Right lobe of liver (tissue), 6 donors: ENCODE data around the gene BRIP1. TPM values are rescaled to one million over a fixed set of nuclear protein-coding genes. Genes with fewer than 3 reads are reported as not detected.

Experiments
- ATAC-seq, 4 donors: fragments of 200-7000 bp; cut with Tn5 transposase; one replicate each; pipeline ENCODE4 v1.9.1; 2020; ENCODE audit warnings: mild to moderate bottlenecking in 4 of 4, moderate library complexity in 4 of 4
- DNase-seq, 3 donors: peaks; one replicate each; pipeline ENCODE4 v3.0.0-alpha.2; 2020
- H3K27ac ChIP-seq, 3 donors: fragments of 200-600 bp; one replicate each; pipeline ENCODE4 v1.8.0; 2022
- H3K27me3 ChIP-seq, 2 donors: fragments of 200-600 bp; one replicate each; pipeline ENCODE4 v1.8.0; 2022
- H3K36me3 ChIP-seq, 4 donors: fragments of 200-600 bp; sonication (generic) in 1 of 4; one replicate each; pipeline versions ENCODE4 v1.5.1 to v1.8.0; 2017 to 2022; ENCODE audit warnings: control low read depth in 1 of 4
- H3K4me1 ChIP-seq, 4 donors: fragments of 200-600 bp; sonication (generic) in 1 of 4; one replicate each; pipeline versions ENCODE4 v1.5.1 to v1.8.0; 2017 to 2022; ENCODE audit warnings: control low read depth in 1 of 4
- H3K4me3 ChIP-seq, 3 donors: fragments of 200-600 bp; one replicate each; pipeline ENCODE4 v1.8.0; 2022
- H3K9me3 ChIP-seq, 4 donors: fragments of 200-600 bp; sonication (generic) in 1 of 4; one replicate each; pipeline versions ENCODE4 v1.5.1 to v1.8.0; 2017 to 2022; ENCODE audit warnings: control low read depth in 1 of 4
- CTCF ChIP-seq, 4 donors: fragments of 200-600 bp in 3 of 4; fragments of 450-650 bp in 1 of 4; IDR thresholded peaks; one replicate each; pipeline versions ENCODE4 v1.5.1 to v1.8.0; 2016 to 2022; ENCODE audit warnings: antibody characterized with exemption in 4 of 4, mild to moderate bottlenecking in 2 of 4
- POLR2A ChIP-seq: fragments of 450-650 bp; IDR thresholded peaks from one replicate; pipeline ENCODE4 v1.6.1; 2017; ENCODE audit warnings: antibody characterized with exemption, mild to moderate bottlenecking
- WGBS: methylation state at CpG from one replicate; pipeline ENCODE4 v1.1.6; 2018; ENCODE audit warnings: low coverage, low lambda C conversion rate; ENCODE audit not compliant: insufficient coverage; ENCODE audit errors: missing lambda C conversion rate; 5-methylcytosine and 5-hydroxymethylcytosine counted together
- intact Hi-C, 2 donors: fragments of 100-400 bp; cut with DNase I; formaldehyde crosslinking; loops; one replicate each; pipeline versions ENCODE4 v1.11.2 to v1.14.1; 2022
- total RNA-seq, 6 experiments: library from RNA; depleted of rRNA in 2 of 6; stranded (reverse); fragments of >200 nt in 2 of 6; fragmentation: NEBNext Ultra II Directional in 3 of 6; extraction: Animal tissue kit (Norgen Biotek cat#: 25700) in 3 of 6; gene quantifications; one replicate each; pipeline versions ENCODE4 v1.1.0 to v1.2.4, GENCODE V29; 2016 to 2023
- donor health status: DM: no; HTN: yes; CAD: no.
- donor health status: DM: no; HTN: no; CAD: no.
- donor health status: DM: no; HTN: no; CAD: no.
- donor health status: DM: no; HTN: yes; CAD: no.
- donor health status: DM: no; HTN: yes; CAD: no.

BRIP1 gene
- total RNA-seq, 6 experiments from 2014 or later: 1.0 to 1.6 (median 1.1) TPM

DNA sequence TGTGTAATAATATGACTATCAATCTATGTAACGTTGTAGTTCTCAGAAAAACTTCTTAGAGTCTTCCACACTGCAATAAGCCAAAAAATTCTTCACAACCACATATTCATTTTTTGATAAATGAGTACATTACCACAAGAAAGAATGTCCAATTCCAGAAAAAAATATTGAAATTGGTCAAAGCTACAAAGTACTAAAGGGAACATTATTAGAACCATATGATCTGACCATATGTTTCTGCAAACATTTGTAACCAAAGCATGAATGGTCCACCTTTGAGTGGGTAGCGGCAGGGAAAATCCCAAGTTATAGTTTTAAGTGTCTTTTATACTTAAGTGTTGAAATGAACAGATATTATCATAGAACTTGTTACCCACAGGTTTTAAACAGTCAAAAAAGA, 200.6 kb downstream of the BRIP1 start:
- intact Hi-C loops: no loop called here
- no peak for TF ChIP-seq CTCF (IDR thresholded peaks at IDR 0.05)
- TF ChIP-seq POLR2A: no peak
- Histone ChIP-seq H3K9me3 (no peaks in the 10 kb centered on the region), H3K4me1 (no peaks in the 10 kb centered on the region), H3K36me3 (no peaks in the 10 kb centered on the region), H3K27me3 (no peaks in the 10 kb centered on the region), H3K27ac (no peak overlapping the region), H3K4me3 (no peak overlapping the region)
- 69% methylated on average over 2 of the region's 2 CpGs for WGBS
- ATAC-seq (no peak), DNase-seq (no peak)

DNA sequence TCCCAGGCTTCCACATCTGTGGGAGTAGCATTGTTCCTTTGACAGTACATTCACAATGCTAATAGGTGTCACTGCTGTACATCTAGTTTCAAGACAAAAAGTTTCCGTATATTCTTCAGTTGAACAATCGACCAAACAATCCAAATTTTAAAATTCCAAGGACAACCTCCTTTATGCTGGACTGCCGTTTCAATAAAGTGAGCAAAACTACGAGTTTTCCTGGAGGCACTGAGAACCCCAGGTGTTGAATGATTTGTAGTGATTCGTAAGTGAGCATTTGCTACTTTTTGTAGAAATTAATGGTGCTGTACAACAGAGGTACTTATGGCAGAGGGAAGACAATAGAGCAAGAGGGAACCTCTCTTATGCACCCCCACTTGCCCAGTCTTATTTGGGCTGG, 201.1 kb downstream of the BRIP1 start:
- Histone ChIP-seq H3K4me1 (no peaks in the 10 kb centered on the region), H3K27ac (no peak overlapping the region), H3K4me3 (no peak overlapping the region), H3K36me3 (no peaks in the 10 kb centered on the region), H3K9me3 (no peaks in the 10 kb centered on the region), H3K27me3 (no peaks in the 10 kb centered on the region)
- intact Hi-C loops: no loop called here
- no peak for TF ChIP-seq POLR2A
- no peak for TF ChIP-seq CTCF (IDR thresholded peaks at IDR 0.05)
- DNase-seq (no peak), ATAC-seq (no peak)
- 78% methylated on average over 5 of the region's 5 CpGs for WGBS

GRCh38 chr17:61660746-61661485, 202.4 kb downstream of the BRIP1 start:
- no peaks in the 10 kb centered on the region for H3K9me3 ChIP-seq
- 47% methylated on average over 4 of the region's 4 CpGs for WGBS
- no peaks in the 10 kb centered on the region for H3K4me1 ChIP-seq
- no peak overlapping the region for H3K4me3 ChIP-seq
- H3K27me3 ChIP-seq: no peaks in the 10 kb centered on the region
- no peak for DNase-seq
- H3K27ac ChIP-seq: no peak overlapping the region
- H3K36me3 ChIP-seq: no peaks in the 10 kb centered on the region
- intact Hi-C loops: no loop called here
- ATAC-seq: no peak
- TF ChIP-seq CTCF (IDR thresholded peaks at IDR 0.05): no peak
- TF ChIP-seq POLR2A: no peak

GRCh38 chr17:61659437-61659836, 203.9 kb downstream of the BRIP1 start:
- Histone ChIP-seq H3K4me3 (no peak overlapping the region), H3K36me3 (no peaks in the 10 kb centered on the region), H3K27ac (no peak overlapping the region), H3K9me3 (no peaks in the 10 kb centered on the region), H3K27me3 (no peaks in the 10 kb centered on the region), H3K4me1 (no peaks in the 10 kb centered on the region)
- no peak for ATAC-seq
- 72% methylated on average over 2 of the region's 2 CpGs for WGBS
- TF ChIP-seq CTCF (IDR thresholded peaks at IDR 0.05) (no peak), POLR2A (no peak)
- intact Hi-C loops: no loop called here
- no peak for DNase-seq
